ENCODE data around the gene CHD6.
A peak's percentile ranks its signal among the peaks of the same experiment; 100 is the strongest.

CHD6 gene

DNA sequence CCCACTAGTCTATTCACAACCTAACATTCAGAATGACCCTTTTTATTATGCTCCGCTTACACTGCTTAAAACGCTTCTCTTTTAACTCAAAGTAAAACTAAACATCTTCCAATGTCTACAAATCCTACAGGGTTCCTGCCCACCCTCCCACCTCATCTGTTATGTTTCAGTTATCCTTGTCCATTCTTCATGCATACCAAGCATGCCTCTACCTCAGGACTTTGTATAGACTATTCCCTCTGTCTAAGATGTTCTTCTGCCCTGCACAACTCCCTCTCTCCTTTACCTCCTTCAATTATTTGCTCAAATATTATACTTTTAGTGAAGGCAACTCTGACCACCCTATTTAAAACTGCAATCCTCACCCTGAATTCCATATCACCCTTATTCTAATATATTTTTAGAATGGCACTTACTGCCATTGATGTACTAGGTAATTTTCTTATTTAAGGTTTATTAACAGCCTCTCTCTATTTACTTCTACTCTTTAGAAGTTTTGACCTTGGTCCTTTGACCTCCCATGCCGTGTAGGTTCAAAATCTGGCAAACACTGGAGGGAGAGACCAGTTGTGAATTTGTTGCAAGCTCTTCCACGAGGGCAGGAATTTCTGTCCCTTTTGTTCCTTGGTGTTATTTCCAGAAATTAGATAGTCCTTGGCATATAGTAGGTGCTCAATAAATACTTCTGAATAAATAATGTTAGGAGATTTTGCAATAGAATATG, 111.8 kb downstream of the CHD6 start:
- no peak for DNase-seq (ENCODE audit: low read depth)

DNA sequence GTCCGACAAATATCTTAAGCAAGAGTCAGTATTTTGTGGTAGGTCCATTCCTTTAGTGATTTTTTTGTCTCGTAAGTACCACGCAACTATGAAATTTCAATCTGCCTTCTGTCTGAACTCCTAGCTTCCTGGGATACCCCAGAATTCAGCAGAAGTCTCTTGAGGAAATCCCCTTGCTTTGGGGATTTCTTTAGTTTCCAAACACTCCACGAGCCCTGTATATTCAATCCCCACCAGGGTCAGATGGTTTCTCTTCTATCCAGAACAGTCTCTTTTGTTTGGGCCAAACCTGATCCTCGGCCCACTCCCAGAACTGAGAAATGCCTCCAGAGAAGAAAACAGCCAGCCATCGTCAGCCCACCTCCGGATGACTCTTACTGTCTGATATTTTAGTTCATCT, 113.0 kb downstream of the CHD6 start:
- DNase-seq (ENCODE audit: low read depth), result no peak

DNA sequence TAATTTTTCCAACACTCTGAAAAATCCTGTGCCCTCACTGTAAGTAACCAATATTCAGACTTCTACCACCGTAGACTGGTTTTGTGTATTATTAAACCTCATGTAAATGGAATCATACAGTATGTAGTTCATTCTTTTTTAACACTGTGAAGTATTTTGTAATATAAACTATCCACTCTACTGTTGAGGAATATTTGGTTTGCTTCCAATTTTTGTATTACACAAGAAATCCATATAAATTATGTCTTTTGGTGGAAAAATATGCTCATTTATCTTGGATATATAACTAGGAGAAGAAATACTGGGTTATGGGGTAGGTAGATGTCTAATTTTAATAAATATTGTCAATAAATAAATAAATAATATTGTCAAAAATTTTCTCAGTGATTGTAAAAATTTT, 116.8 kb downstream of the CHD6 start:
- DNase-seq (ENCODE audit: low read depth), result no peak

DNA sequence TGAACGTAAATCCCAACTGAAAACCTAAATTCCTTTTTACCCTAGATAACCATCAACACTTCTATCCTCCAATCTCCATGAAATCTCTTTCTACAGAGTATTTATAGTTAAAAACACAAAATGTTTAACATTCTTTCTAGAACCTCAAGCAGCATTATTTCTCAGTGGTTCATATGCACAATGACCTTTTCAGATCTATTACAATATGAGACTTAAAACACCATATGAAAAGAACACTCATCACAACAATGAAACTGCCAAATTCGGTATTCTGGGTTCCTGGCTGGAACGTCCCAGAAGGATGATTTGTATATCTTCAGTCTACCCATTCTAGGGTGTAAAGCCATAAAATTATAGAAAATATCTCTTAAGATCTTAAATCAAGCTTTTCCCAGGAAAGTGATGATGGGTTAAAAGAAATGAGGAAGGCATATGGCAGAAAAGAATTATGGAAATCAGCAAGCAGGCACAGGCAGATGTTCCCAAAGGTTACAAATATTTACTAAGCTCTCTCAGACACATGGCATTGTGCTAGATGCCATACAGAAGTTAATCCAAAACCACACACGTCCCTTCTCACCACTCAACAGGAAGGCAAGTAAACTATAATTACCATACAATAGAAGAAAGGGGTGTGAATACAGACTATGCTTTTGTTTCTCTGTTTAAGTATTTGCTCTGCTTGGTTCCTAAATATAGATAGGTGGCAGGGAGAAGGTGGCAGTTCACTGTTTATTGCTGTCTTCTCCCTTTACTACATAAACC, 118.0 kb downstream of the CHD6 start:
- DNase-seq (ENCODE audit: low read depth), result no peak

DNA sequence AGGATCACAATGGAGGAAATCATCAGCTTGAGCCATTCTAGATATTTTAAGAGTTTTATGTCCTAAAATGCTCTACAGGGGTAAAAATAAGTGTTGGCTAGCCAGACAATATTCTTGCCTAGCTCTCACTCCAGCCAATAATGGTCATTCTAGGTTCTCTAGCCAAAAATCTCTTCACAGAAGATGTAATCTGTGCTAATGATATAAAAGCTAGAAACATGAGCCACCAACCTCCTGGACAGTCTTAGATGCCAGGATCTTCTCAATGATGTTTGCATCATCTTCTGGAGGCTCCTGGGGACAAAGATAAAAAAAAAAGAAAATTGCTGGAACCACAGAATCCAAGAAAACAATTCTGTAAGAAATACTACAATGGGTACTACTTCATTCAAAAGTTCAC, 119.1 kb downstream of the CHD6 start:
- DNase-seq (ENCODE audit: low read depth), result no peak

DNA sequence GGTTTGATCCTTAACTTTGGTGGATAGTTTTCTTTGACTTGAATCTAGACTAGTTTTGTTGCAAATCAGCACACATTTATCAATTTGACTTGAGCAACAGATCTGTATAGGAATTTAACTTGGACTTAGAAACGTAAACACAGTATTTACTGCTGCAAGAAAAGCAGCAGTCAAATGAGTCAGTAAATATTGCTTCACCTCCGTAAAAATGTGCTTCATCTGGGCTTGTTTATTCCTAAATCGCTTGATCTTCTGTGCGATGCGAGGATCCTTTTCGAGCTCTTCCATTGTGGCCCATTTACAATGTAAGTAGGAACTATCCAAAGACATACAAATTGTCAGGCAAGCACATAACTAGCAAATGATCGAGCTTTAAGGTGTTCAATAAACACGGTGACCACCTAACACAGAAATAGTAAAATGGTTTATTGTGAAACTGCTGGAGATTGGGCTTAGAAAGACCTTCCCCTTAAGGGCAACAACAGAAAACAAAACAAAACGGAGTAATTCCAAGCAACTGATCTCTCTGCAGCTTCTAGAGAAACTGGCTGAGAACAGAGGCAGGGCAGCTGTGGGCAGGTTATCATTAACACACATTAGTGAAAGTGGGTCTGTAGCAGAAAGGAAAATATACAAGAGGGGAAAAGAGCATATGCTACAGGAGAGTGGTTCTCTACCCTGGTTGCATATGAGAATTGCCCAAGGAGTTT, 120.8 kb downstream of the CHD6 start:
- DNase-seq (ENCODE audit: low read depth), result no peak

DNA sequence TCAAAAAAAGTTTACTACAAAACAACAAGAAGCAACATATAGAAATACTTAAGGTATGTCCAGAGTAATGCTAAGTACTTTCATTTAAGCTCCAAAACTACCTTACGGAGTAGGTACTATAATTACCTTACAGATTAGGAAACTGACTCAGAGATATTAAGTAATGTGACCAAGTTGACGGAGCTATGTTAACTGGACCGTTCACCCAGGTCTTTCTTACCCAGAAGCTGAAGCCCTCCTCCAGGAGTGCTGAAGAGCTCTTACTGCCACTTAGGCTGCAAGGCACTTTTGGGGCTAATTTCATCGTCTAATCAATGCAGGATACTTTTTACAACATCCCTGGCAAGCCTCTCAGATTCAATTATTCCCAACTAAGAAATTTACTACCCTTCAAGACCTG, 123.7 kb downstream of the CHD6 start:
- DNase-seq (ENCODE audit: low read depth), result no peak

DNA sequence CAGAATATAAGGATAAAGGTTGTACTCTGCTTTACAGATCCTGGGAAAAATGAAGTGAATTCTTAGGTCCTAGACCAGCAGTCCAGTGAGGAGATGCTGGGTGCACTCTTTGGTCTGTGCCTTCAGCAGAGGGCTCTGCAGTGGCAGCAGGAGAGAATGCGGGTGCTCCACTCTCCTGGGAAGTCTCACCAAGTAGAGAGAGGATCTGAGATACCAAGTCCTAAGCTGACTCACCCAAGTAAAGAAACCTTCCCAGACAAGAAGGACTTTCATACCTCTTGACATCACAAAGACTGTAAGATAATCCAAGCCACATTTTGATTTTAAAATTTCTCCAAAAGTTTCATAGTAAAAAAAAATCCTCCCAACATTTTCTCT, 134.6 kb downstream of the CHD6 start:
- no peak for DNase-seq (ENCODE audit: low read depth)

DNA sequence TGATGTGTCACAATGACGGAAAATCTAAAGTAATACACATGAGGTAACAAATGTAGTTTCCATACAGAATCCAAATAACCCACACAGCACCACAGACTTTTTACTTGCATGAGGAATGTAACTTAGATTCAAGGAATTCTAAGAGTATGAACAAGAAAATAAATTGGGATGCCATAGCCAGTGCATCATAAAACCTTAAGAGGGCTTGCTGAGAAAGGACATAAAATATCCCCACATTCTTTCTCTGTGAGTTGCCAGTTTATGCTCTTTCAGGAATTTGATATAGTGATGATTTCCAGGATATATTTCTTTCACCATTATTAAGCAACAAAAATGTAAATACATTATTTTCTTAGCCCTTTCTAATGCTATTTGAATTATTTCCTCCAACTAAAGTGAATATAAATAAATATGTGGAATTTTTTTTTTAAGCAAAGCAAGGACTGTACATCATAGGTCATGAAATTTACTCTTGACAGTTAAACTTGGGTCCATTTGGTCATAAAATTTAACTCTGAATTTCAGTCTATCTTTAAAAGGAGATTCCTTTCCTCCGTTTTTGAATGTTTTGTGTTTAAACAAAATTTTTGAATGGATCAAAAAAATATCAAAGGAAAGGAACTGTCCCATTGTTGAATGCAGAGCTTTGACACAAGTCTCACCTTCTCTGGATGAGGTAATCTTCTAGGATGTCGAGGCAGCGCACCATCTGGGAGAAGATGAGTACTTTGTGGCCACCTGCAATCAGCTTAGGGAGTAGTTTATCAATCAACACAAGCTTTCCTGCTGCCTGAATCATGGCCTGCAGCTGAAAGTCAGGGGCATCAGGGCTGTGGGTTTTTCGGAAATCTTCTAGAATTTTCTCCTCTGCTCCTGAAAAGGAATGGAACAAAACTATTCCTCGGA, 135.3 kb downstream of the CHD6 start:
- DNase-seq (ENCODE audit: low read depth), result peak; percentile 63

DNA sequence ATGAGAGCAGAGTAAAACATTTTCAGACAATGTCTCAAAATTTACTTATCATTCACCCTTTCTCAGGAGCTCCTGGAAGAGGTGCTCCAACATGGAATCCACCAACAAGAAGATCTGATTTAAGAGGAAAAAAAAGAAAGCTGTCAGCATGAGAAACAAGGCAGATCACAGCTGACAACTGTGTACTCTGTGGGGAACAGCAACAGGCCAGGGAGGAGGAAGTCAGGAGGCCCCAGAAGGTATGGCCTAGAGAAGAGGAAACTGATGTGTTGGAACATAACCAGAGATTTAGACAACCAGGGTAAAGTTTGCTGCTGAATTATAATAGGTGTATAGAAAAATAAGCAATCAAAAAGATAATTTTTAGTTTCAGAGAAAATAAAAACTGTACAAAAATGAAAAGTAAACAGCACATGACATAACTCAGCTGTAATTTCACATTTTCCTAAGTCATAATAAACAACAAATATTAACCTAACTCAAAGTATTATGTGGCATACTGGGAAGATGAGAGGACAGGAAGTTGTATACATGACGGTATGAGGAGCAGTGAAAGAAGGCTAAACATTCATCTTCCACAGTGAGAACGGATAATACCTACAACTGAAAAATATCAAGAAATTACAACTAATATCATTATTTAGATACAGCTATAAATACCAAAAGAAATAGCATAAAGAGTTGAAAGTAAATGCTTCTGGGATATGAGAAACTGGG, 138.0 kb downstream of the CHD6 start:
- no peak for DNase-seq (ENCODE audit: low read depth)

DNA sequence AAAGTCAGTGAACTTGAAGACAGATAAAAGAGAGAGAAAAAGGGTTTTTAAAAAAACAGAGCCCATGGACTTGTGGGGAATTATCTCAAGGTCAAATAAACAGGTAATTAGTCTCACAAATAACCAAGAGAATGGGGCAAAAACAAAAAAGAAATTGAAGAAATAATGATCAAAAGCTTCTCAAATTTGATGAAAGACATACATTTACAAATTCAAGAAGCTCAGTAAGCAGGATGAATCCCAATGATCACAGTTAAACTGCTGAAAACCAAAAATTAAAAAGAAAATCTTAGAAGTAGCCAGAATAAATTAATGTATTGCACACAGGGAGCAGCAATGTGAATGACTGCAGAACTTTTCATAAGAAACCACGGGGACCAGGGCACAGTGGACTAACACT, 139.1 kb downstream of the CHD6 start:
- DNase-seq (ENCODE audit: low read depth), result no peak

DNA sequence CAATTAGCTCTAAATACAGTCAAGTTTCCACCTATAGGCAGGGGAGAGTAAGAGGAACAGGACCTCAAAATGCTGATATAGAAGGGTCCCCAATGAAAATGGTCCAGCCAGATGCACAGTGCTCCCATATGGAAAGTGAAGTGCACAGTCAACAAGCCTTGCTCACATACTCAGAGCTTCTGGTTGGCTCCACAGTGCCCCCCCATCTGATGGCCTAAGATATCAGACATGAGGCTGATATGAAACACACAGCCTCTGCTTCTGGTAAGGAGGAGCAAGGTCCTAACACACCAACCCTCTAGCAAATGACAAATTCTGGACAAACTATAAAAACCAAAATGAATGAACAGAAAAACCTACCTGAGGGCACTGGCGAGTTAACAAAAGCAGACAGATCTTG, 140.2 kb downstream of the CHD6 start:
- no peak for DNase-seq (ENCODE audit: low read depth)

DNA sequence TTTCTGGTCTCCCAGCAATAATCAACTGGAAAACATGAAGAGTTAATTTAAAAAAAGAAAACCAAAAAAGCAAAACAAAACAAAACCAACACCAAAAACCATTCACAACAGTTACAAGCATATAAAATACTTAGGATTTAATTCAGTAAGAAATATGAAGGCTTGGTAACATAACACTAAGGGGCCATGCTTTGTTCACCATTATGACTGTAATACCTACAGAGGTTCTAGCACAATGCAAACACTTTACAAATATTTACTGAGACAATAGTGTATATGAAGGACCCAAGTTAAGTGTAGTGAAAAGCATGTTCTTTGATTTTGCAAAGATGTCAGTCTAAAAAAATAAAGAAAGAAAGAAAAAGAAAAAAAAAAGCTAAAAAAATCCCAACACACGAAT, 141.7 kb downstream of the CHD6 start:
- no peak for DNase-seq (ENCODE audit: low read depth)

DNA sequence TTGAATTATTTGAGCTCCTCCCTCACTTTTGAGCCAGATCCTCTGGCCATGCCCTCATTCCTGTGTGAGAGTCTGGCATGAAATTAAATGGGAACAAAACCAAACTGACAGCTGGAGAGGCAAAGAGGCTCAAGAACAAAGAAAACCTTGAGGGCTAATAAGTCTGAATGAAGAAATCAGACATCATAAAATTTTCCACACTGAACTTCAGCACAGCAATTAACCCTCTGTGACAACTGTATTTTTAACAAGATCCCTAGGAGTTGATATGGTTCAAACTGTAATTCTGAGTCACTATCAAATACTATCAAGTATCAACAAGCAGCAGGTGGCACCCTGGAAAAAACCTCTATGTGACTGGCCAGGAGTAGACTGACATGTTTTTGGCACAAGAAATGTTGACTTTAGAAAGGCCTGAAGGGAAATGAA, 142.2 kb downstream of the CHD6 start:
- peak; percentile 37 for DNase-seq (ENCODE audit: low read depth)

DNA sequence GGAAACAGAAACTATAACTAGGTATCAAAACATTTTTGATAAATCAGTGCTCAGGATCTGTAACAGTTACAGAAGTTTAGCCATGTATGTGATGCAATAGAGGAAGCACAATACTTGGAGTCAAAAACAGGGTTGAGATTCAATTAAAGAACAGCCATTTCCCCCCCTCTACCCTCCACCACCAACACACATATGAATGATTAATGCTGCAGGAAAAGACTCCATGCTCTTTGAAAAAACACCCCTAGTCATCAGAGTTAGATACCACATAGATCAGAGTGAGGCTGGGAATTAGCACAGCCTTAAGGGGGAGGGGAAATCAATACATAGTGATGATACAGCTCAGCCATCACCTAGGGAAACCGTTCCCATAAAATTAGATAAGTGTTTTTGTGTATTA, 142.7 kb downstream of the CHD6 start:
- DNase-seq (ENCODE audit: low read depth), result no peak

DNA sequence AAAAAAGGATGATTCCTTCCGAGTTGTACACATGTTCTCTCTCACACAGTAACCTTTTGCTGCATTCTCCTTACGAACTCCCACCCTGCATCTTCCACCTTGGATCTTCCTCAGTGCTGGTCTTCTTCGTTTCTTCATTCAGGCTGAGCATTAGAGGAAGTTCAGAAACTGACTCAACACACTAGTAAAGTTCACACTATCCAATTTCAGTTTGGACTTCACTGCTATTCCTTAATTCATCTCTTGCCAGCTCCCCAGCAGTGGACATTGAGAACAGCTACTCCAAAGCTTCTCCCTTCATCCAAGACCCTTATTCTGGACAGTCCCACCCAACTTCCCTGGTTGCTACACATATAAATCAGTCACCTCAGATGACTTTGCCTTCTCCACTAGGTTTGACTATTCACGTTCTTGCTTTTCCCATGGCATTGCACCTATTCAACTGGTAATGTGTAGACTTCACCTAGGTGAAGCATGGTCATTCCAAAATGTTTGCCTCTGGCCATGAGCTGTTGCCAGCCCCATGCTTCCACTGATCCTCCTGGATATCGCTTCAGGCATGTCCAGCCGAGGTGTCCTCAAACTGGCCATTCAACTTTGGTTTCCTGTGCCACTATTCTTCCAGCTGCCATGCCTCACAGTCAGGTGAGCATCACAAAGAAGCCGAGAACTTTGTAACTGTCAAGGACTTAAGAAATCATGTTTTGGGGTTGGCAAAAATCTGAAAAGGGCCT, 147.6 kb downstream of the CHD6 start:
- no peak for DNase-seq (ENCODE audit: low read depth)

DNA sequence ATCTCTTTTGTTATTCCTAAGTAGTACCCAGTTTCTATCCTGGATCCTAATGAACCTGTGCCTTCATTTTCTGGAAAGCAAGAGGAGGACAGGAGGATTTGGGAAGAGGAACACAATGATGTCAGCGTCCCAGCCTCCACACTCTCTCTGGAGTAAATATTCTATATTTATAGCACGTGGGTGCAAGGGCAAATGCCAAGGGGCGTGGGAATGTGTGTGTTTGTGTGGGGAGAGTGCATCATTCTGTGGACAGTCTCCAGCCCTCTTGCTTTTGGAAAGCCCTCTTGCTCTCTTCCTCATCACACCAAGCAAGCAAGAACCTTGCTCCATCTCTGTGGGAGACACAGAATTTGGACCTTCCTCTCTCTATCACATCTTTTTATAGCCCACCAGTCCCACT, 148.3 kb downstream of the CHD6 start:
- DNase-seq (ENCODE audit: low read depth), result no peak

DNA sequence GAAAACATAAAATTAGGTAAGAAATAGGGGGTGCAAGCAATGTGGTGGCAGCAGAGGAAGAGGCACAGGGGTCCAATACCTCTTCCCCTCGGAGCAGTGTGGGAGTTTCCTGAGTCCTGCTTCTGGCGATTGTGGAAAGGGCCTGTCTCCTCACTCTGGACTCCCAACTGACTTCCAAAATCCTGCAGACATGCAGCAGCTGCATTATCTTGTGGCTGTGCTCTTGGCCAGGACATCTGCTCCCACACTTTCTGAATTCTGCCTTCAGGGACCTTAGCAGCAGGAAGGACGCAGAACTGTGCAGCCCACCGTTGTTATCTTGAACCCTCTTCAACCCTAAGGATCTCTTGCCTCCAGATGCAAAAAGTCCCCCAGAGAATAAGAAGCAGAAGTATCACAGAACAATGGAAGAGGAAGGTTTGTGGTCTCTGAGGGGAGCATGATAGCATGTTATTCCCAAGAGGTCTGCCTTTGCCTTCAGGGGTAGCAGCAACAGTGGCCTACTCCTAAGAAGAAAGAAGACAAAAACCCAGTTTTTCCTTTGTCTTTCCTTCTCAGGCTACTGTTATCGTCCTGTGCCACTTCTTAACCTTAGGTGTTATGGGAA, 149.1 kb downstream of the CHD6 start:
- no peak for DNase-seq (ENCODE audit: low read depth)

DNA sequence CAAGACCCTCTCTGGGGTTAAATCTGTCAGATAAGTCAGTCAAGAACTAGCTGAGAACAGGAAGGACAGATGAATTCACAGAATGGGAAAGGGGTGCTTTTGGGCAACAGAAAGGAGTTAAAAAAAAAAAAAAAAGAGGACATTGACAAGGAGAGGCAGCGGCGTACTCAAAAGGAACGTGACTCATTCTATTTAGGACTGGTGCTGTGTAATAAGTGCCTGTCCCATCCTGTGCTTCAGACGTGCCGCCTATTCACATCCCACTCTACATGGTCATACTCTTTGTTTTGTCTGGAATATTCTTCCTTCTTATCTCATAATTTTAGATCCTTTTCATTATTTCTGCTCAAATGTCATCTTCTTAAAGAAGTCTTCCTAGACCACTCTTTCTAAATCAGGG, 150.5 kb downstream of the CHD6 start:
- DNase-seq (ENCODE audit: low read depth), result no peak

DNA sequence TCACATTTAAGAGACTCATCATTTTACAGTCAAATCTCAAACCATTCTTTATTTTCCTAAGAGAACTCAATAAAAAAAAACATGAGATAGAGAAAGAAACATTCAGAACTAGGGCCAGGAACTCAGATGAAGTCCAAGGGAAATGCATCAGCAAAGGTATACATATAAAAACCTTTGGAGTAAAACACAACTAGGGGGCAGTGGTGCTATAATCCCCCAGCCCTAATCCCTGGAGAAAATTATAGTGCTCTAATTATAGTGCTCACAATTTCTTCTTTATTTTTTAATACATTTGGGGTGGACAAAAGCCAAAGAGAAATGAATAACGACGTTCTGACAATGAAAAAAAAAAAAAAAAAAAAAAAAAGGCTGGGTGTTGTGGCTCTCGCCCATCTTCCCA, 151.0 kb downstream of the CHD6 start:
- DNase-seq (ENCODE audit: low read depth), result no peak
